Measurements from ENCODE around the gene CDC14A.
"Not testable (repeated sequence)": the region's sequence is repeated elsewhere in the genome, so short reads cannot be mapped to it uniquely, and the experiment has no call there.

CDC14A gene

DNA sequence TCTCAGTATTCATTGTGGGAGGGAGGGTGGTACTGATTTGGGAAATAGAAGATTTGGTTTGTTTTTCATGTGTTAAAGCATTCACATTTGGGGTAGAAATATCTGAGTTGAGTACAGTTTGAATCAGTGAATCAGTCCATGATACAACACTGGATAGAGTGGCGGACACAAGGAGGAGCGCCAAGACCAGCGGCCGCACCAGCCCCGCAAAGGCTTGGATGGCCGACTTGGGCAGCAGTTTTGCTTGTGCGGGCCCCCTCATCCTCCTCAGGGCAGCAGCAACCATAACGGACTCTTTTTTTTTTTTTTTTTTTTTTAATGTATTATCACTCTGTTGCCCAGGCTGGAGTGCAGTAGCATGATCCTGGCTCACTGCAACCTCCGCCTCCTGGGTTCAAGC, 20.0 kb upstream of the CDC14A start:
- DNase-seq (ENCODE audit: low spot score) = no peak

- DNase-seq (ENCODE audit: low spot score) = no peak
Measured at GRCh38 chr1:100335436-100335835, 16.9 kb upstream of the CDC14A start.

GRCh38 chr1:100337878-100338277, 14.4 kb upstream of the CDC14A start:
- DNase-seq (ENCODE audit: low spot score) = not testable (repeated sequence)

GRCh38 chr1:100339735-100340134, 12.6 kb upstream of the CDC14A start:
- DNase-seq (ENCODE audit: low spot score) = not testable (repeated sequence)

DNA sequence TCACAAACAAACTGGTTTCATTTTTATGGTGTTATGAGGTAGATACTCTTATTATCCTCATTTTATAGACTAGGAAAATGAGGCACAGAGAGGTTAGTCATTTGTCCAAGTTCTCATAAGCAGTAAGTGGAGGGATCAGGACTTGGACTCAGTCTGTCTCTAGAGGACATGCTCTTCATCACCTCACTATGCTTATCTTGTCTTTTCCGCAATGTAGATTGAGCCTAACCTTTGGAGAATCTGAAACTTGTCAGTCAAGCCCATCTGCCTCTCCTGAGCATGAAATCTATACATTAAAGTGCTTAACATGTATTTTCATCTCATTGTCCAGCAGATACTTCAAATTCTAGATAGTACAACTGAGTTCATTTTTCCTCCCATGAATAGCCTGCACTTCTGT, 11.8 kb upstream of the CDC14A start:
- no peak for DNase-seq (ENCODE audit: low spot score)

DNA sequence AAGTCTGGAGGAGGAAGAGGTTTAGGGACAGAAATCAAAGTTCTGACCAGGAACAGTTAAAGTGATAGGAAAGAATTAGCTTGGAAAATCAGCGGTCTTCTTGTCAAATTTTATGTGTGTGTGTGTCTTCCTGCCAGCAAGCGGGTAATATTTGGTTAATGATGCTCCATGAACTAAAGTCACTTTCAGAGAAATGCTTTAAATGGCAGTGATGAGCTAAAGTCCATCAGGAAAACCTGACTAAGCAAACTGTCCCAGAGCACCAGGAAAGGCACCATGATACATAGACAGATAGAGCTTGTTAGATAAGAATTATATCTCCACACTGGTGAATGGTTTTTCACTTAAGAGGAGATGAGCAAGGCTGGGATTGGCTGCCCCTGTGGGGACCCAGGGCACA, 10.0 kb upstream of the CDC14A start:
- DNase-seq (ENCODE audit: low spot score) = no peak

- no peak for DNase-seq (ENCODE audit: low spot score)
Measured at GRCh38 chr1:100343897-100344296, 8.4 kb upstream of the CDC14A start.

DNA sequence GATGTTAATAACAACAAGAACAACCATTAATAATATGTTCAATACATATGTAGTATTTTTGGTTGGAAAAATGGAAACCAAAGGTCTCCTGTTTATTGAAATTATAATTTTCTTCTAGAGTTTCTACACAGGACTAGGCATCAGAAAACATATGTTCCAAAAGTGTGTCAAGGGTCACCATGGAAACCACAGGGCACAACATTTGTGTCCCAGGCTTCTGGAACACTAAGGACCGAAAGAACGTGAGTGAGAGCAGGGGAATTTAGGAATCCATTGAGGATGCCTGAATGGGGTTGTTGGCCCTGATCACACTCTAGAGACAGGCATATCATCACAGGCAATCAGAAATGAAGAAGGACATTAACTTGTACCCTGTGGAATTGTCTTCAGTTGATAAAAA, 7.5 kb upstream of the CDC14A start:
- DNase-seq (ENCODE audit: low spot score) = no peak

DNA sequence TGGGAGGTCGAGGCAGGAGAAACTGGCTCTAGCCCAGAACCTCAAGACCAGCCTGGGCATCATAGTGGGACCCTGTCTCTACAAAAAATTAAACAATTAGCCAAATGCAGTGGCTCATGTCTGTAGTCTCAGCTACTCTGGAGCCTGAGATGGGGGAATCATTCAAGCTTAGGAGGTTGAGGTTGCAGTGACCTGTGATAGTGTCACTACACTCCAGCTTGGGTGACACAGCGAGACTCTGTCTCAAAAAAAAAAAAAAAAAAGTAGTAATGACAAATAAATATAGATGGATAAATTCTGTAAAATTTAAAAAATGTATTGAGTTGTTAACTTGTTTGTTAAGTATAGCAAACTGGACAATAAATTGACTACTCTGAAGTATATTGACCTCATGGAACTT, 5.9 kb upstream of the CDC14A start:
- no peak for DNase-seq (ENCODE audit: low spot score)

GRCh38 chr1:100347009-100347966, 5.0 kb upstream of the CDC14A start:
- DNase-seq (ENCODE audit: low spot score) = no peak

DNA sequence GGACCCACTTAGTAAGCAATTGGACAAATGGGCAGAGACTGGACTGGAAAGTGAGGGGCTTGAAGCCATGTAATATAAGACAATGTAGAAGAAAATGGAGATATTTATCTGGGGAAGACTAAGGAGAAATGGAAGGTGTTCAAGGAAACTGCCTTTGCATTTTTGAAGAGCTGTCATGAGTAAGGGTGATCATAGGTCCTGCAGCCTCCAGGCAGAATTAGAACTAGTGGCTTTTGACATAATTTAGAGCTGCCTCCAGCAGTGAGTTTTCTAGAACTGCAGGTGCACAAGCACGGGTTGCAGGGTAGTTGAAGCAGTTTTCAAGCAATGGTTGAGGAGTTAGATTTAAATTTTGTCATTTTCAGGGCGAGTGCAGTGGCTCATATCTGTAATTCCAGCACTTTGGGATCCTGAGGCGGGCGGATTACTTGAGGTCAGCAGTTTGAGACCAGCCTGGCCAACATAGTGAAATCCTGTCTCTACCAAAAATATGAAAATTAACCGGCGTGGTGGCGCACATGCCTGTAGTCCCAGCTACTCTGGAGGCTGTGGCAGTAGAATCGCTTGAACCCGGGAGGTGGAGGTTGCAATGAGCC, 3.7 kb upstream of the CDC14A start:
- no peak for DNase-seq (ENCODE audit: low spot score)

- DNase-seq (ENCODE audit: low spot score) = no peak
Measured at GRCh38 chr1:100349246-100349645, 3.1 kb upstream of the CDC14A start.

DNA sequence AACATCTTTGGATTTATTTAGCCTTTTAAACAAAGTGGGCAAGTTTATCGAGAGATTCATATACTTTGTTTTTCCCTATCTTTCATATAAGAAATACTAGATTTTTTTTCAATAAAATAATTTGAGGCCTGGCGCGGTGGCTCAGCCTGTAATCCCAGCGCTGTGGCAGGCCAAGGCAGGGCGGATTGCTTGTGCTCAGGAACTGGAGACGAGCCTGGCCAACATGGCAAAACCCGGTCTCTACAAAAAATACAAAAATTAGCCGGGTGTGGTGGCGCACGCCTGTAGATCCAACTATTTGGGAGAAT, 1.6 kb upstream of the CDC14A start:
- no peak for DNase-seq (ENCODE audit: low spot score)

GRCh38 chr1:100351095-100351887, 1.0 kb upstream of the CDC14A start:
- peak; percentile 96 for DNase-seq (ENCODE audit: low spot score)

- DNase-seq (ENCODE audit: low spot score) = peak; percentile 66
Measured at GRCh38 chr1:100353071-100353801, 930 bp downstream of the CDC14A start.

- DNase-seq (ENCODE audit: low spot score) = no peak
Measured at GRCh38 chr1:100353988-100354387, 1.7 kb downstream of the CDC14A start.

GRCh38 chr1:100354971-100355394, 2.7 kb downstream of the CDC14A start:
- peak; percentile 53 for DNase-seq (ENCODE audit: low spot score)

DNA sequence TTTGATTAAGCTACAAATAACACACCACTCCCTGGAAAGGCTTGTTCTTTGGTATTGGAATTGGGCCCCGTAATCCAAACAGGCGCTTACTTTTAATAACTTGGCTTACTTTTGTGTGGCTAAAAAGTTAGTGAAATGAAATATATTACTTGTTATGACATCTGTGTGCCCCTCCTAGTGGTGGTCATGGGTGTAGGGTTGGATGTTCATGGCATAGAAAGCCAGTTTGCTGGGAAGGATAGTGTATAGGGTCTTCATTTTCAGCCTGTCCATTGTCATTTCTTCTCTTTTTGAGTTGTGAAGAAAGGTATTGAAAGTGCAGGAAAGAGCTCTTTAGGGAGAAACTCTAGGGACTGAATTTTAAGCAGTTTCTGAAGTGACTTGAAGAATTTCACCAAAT, 5.9 kb downstream of the CDC14A start:
- DNase-seq (ENCODE audit: low spot score) = no peak

- no peak for DNase-seq (ENCODE audit: low spot score)
Measured at GRCh38 chr1:100359139-100359538, 6.8 kb downstream of the CDC14A start.

GRCh38 chr1:100360790-100361510, 8.6 kb downstream of the CDC14A start:
- DNase-seq (ENCODE audit: low spot score) = no peak

DNA sequence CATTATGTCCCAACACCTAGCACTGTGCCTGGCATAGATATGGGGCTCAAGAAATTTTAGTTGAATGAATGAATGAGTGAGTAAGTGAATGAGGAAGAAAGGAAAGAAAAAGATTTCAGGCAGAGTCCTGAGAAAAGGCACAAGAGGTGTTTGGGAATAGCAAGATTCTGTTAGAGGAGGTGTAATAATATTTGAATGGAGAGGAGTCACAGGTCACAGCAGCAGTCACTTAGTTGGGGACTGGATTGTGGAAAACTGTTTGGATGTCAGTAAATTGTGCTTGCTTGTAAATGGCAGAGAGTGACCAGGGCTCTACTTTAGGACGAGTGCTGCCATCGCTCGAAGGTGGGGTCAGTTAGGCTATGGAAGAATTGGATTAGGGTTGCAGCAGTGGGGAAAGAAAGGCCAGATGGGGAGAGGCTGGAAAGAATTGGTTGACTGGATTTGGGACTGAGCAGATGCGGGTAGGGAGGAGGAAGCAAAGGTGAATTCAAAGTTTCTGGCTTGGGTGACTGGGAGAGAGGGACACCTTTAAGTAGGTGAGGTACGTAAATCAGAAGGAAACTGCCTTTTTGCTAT, 9.3 kb downstream of the CDC14A start:
- DNase-seq (ENCODE audit: low spot score) = no peak

Measured in SK-N-DZ (cell line).